NCI-H345 treated with DMSO at 0.1 percent for 48 hours (cell line): ENCODE measurements around the gene SERAC1.
"Not testable (repeated sequence)": the region's sequence is repeated elsewhere in the genome, so short reads cannot be mapped to it uniquely, and the experiment has no call there.

Source experiments
- DNase-seq: peaks from one replicate; lab custom pipeline; 2025; ENCODE audit not compliant: unreplicated experiment; lab: John Stamatoyannopoulos, UW

Gene SERAC1

DNA sequence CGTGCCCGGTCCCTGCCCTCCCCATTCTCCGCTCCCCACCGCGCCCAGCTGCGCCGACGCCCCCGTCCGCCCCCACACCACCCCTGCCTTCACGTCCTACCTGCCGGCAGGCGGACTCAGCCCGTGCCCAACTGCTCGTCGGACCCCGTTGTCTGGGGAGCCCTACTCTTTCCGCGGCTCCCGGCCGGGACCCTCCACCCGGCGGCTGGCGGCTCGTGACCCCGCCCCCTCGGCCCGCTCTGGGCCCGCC is at the start of gene SERAC1:
SERAC1 (minus strand) TSS at position 223 of the 250 bp plus-strand sequence. CDS start 9,899 bp downstream, outside the sequence.
- DNase-seq: no peak

DNA sequence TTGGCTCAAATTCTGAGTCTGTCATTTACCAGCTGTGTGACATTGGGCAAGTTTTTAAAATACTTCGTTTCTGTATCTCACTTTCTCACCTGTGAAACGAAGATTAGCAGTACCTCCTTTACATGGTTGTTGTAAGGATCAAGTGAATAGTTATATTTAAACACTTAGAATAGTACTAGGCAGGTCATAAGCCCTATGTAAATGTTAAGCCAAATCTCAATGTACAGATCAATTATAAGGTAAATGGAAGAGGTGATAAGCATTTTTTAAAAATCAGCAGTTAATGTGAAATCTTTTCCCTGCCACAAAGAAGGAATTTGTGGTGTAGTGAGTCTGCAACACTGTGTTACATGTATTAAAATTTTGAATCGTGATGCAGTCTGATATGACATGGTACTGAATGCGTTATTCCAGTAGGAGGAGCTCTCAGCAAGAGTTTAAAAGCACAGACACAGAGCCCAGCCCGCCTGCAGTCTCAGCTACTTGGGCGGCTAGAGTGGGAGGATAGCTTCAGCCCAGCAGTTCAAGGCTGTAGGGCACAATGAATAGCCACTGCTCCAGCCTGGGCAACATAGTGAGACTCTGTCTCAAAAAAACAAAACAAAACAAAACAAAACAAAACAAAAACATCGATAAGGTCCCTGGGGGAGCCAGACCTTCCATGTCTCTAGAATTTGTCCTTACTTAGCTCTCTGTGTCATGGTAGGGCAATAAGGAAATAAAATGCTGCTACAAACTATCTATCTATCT is 46.0 kb upstream of the SERAC1 start:
- DNase-seq: peak; percentile 69

DNA sequence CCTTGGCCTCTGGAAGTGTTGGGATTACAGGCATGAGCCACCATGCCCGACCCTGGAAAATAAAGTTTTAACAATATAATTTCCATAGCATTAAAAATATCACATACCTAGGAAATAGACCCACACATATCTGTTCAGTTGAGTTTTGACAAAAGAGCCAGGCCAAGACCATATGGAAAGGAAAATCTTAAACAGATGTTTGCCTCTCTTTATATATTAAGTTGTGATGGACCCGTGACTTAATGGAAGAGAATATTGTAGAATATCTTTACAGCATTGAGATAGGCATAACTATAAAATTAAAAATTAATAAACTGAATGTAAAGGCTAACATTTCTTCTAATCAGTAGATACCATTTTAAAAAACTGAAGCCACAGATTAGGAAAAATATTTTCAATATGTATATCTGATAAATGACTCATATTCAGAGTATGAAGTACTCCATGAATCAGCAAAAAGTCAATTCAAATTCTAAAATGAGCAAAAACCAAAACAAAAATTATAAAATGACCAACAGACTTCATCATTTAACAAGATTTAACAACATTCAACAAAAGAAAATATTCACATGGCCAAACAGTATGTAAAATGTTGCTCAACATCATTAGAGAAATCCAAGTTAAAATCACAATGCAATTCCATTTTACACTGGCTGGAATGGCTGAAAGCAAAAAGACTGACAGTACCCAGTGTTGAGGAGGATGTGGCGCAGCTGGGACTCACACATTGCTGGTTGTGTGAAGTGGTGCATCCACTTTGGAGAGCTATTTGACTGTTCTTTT is 43.4 kb upstream of the SERAC1 start:
- no peak for DNase-seq

DNA sequence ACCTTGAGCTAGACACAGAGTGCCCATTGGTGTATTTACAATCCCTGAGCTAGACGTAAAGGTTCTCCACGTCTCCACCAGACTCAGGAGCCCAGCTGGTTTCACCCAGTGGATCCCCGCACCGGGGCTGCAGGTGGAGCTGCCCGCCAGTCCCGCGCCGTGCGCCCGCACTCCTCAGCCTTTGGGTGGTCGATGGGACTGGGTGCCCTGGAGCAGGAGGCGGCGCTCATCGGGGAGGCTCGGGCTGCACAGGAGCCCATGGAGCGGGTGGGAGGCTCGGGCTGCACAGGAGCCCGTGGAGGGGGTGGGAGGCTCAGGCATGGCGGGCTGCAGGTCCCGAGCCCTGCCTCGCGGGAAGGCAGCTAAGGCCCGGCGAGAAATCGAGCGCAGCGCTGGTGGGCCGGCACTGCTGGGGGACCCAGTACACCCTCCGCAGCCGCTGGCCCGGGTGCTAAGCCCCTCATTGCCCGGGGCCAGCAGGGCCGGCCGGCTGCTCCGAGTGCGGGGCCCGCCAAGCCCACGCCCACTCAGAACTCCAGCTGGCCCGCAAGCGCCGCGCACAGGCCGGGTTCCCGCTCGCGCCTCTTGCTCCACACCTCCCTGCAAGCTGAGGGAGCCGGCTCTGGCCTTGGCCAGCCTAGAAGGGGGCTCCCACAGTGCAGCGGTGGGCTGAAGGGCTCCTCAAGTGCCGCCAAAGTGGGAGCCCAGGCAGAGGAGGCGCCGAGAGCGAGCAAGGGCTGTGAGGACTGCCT is 41.7 kb upstream of the SERAC1 start:
- DNase-seq: not testable (repeated sequence)

DNA sequence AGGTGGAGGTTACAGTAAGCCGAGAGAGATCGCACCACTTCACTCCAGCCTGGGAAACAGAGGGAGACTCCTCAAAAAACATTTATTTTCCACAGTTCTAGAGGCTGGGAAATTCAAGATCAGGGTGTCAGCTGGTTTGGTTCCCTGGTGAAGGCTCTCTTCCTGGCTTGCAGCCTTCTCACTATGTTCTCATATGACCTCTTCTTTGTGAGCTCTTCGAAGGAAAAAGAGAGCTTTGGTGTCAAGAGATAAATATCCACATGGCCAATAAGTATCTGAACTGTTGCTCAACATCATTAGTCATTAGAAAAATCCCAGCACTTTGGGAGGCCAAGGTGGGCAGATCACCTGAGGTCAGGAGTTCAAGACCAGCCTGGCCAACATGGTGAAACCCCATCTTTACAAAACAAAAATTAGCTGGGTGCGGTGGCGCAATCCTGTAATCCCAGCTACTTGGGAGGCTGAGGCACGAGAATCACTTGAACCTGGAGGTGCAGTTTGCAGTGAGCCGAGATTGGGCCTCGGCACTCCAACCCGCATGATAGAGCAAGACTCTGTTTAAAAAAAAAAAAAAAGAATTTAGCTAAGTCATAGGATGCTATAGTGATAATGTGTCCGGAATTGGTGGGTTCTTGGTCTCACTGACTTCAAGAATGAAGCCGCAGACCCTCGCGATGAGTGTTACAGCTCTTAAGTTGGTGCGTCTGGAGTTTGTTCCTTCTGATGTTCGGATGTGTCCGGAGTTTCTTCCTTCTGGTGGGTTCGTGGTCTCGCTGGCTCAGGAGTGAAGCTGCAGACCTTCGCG is 40.4 kb upstream of the SERAC1 start:
- DNase-seq: not testable (repeated sequence)

DNA sequence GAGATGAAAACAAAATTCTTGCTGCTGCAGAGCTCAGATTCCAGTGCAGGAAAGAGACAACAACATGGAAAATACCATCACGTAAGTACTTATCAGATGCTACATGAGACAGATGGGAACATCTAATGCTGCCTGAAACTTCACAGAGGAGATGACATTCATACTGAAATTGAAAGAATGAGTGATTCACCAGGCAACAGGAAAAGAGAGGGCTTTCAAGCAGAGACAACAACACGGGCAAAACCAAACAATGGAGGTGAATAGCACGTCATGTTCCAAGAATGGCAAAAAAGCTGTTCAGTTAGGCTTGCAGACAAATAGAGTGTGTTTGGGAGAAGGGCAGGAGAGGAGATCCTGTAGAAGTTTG is 39.3 kb upstream of the SERAC1 start:
- DNase-seq: no peak

DNA sequence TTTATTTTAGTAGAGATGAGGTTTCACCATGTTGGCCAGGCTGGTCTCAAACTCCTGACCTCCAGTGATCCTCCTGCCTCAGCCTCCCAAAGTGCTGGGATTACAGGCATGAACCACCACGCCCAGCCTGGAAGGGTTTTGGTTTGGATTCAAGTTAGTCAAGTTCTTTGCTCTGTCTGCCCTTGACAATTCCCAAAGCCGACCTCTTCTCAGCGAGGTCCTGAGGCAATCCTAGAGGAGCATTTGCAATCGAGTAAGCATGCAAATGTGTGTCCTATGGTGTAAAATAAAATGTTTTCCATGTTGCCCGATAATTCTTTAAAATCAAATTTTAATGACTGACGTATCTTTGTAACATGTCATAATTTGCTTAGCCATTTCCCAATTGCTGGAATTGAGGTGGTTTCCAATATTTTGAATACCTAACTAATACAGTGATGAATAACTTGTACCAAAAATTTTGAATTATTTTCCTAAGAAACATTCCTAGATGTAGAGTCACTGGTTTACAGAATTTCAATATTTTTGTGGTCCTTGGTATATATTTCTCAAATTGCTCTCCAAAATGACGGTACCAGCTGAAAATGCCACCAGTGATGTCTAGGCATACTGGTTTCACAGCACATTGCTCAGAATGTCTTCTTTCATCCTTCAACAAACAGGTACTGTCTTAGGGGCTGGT is 38.8 kb upstream of the SERAC1 start:
- DNase-seq: no peak

DNA sequence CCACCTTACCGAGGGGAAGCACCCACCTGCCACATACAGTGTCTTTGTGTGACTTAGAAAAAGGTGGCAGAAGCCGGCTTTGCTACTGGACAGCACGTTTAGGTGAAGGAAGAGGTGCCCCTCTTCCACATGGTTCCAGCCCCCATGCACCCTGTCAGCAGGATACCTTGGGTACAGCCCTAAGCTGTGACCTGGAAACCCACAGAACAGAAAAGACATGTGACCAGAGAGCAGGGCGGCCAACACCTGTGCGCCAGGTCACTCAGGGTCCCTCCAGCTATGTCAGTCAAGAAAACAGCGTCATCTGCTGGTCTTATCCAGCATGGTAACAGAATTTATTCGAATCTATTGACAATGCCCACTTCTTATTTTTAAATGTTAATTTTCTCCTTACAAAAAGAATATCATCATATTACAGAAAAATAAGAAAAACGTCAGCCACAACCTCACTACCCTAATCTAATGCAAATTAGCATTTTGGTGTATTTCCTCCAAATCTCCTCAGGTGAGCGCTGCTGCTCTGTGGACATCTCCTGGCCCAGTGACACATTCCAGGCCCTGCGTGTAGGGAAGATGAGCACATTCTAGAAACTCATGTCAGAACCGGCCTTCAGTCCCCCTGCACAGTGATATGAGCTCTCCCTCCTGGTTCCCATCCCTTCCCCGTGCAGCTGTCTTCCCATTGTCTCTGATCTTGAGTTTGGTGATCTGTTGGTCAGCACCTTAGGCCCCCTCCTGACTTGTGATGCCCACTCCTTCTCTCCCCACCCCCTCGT is 37.3 kb upstream of the SERAC1 start:
- DNase-seq: no peak

DNA sequence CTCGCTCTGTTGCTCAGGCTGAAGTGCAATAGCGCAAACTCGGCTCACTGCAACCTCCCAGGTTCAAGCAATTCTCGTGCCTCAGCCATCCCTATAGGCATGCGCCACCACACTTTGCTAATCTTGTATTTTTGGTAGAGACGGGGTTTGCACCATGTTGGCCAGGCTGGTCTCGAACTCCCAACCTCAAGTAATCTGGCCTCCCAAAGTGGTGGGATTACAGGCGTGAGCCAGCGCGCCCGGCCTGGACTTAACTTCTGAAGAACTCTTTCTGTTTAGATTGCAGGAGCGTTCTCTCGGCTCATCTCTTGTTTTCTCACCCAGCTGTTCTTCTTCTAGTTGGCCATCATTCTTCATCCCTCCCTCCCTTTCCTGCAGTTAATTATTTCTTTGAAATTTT is 30.4 kb upstream of the SERAC1 start:
- no peak for DNase-seq

DNA sequence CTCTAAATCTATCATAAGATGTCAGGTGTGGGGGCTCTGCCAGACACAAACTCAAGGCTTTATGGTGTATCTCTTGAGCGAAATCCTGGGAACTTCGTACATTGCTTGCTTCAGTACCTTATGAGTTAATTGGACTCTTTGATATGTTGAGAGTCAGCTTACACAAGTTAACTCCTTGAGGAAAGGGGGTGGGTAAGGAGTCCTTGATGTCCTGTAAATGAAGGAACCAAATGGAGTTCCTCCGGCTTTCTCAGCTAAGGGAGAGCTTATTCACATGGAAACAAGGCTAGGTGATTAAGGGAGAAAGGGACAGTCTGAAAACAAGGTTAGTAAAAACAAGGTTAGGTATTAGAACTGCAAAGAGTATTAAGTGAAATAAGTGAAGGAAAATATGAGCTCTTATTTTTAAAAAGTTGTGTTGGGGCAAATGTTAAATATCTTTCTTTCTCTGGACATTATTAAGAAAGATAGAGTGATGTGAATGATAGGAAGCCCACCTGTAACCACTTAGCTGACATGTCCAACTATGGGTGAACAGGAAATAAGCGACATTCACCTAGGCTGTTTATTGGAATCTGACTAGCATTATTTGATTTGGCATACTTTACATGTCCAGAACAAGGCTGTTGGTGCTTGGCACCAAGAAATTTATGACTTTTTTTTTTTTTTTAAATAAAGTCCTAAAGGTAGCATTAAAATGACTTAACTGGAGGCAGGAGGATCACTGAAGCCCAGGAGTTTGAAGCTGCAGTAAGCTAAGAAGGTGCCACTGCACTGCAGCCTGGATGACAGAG is 26.6 kb upstream of the SERAC1 start:
- no peak for DNase-seq

DNA sequence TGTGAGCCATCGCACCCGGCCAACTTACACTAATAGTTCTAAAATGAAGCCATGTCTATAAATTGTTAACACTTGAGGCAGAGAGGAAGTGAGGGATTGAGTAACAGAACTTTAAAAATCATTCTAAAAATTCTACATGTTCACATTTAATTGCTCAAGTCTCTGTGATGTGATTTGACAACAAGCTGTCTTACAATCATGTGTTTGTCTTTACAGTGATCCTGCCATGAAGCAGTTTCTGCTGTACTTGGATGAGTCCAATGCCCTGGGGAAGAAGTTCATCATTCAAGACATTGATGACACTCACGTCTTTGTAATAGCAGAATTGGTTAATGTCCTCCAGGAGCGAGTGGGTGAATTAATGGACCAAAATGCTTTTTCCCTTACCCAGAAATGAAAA is 23.7 kb upstream of the SERAC1 start:
- no peak for DNase-seq

DNA sequence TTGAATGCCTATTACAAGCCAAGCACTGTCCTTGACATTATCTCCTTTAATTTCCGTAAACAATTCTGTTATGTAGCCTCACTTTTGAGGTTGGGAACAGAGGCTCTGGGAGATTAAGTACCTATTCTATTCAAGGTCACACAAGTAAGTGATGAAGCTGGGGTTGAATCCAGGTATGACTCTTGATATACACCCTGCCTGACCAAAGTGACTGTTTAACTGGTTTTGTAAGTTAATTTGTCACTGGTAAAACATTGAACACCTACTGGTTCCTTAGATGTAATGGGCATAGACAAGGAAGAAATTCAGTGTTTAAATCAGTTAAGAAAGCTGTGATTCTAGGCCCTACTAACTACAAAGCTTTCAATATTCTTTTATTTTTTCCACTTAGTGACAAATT is 23.0 kb upstream of the SERAC1 start:
- no peak for DNase-seq

DNA sequence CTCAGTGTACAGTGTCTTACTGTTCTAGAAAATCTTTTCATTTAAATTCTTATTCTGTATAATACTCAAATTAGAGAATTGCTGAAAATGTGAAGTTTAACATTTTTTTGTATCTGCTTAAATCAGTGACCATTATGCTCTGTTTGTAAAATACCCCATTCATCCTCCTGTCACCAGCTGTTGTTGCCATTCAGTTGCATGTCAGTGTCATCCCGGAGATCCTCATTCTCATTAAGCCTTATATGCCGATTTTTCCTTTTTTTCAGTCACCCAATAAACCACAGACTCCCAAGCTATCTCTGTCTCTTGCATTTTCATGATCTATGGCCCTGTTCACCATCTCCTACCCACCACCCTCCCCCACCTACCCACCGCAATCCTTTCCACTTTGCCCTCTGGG is 20.5 kb upstream of the SERAC1 start:
- DNase-seq: no peak

DNA sequence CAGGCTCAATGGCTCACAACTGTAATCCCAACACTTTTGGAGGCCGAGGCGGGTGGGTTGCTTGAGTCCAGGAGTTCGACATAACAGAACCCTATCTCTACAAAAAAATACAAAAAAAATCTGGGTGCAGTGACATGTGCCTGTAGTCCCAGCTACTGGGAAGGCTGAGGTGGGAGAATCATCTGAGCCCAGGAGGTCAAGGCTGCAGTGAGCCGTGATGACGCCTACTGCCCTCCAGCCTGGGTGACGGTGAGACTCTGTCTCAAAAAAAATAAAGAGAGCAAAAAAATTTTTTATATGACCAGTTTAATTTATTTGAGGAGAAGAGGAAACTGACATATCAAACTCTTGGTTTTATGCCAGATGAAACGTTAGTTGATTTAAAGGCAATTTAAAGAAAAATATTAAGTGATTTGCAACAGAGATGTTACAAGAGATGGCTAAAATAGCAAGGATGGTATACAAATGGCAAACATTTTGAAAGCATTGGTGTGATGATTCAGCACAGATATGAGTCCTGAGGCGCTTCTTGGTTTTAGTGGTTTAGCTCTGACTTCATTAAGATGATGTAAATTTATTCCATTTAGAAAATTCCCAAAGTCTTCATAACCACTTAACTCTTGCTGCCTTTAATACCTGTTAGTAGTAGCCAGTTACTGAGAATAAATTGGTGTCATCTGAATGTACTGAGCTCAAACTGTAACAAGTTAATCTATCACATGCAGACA is 17.8 kb upstream of the SERAC1 start:
- no peak for DNase-seq

DNA sequence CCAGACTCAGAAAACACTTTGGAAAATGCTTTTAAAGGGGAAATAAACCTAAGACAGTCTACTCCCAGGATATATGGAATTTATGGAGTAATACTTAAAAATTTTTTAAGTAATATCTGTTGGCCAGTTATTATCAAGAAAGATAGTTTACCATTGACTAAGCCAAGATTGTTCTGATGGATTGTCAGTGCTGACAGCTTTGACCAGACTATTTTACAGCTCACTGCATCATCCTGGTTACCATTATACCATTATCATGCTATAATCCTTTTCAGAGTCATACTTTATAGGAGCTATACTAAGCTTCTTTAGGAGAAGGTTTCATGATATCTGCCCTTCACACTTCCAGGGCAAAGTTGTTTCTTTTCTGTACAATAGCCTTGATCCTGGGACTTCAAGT is 16.5 kb upstream of the SERAC1 start:
- DNase-seq: no peak

DNA sequence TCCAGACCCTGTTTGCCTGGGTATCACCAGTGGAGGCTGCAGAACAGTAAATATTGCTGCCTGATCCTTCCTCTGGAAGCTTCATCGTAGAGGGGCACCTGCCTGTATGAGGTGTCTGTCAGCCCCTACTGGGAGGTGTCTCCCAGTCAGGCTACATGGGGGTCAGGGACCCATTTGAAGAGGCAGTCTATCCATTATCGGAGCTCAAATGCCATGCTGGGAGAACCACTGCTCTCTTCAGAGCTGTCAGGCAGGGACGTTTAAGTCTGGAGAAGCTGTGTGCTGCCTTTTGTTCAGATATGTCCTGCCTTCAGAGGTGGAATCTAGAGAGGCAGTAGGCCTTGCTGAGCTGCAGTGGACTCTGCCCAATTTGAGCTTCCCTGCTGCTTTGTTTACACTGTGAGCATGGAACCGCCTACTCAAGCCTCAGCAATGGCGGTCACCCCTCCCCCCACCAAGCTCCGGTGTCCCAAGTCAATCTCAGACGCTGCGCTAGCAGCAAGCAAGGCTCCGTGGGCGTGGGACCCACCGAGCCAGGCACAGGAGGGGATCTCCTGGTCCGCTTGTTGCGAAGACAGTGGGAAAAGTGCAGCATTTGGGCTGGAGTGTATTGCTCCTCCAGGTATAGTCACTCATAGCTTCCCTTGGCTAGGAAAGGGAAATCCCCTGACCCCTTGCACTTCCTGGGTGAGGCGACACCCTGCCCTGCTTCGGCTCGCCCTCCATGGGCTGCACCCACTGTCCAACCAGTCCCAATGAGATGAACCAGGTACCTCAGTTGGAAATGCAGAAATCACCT is 15.3 kb upstream of the SERAC1 start:
- not testable (repeated sequence) for DNase-seq

DNA sequence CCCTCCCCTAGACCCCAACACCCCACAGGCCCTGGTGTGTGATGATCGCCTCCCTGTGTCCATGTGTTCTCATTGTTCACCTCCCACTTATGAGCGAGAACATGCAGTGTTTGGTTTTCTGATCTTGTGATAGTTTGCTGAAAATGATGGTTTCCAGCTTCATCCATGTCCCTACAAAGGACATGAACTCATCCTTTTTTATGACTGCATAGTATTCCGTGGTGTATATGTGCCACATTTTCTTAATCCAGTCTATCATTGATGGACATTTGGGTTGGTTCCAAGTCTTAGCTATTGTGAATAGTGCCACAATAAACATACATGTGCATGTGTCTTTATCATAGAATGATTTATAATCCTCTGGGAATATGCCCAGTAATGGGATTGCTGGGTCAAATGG is 9.7 kb upstream of the SERAC1 start:
- DNase-seq: not testable (repeated sequence)

DNA sequence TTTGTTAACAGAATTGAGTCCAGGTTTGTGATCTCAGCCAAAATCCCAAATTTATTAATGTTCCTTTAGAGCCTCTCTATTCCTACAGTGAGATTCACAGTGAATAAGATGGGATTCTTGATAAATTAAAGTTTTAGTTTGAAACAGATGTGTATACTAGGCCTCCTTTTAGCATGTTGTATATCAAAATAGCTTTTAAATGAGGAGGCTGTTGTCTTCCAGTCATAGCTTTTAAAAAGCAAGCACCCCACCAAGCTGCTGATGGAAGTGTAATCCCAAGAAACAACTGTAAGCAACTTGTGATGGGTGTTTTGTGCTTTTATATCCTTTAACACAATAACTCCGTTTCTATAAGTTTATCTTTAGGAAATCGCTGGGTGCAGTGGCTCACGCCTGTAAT is 7.0 kb upstream of the SERAC1 start:
- DNase-seq: no peak
